ENCODE measurements around the gene CBFA2T3. TPM values are rescaled to one million over a fixed set of nuclear protein-coding genes. Genes with fewer than 3 reads are reported as not detected.

The CBFA2T3 gene
- total and polyA plus RNA-seq, 2 of the 8 experiments (the other 6 are each of a cell fraction or from before 2014, with no cell fraction given): 0.51 to 1.3 TPM

- Histone ChIP-seq H4K20me1 (replicated peaks in 1 of 2; ENCODE audit: control insufficient read depth in 1 of 2, insufficient read depth in 2 of 2, low read length in 2 of 2) (no peaks in the 10 kb centered on the region), H3K79me1 (ENCODE audit: low read depth, low read length) (no peaks in the 10 kb centered on the region; the same call in 1 of the 2 replicates), H3K56ac (replicated peaks; ENCODE audit: insufficient read length, low read depth, low read length) (no peak overlapping the region), H2AK5ac (ENCODE audit: low read depth, low read length) (no peak overlapping the region), H3K23ac (ENCODE audit: insufficient read length) (no peak overlapping the region), H3K4ac (replicated peaks; ENCODE audit: insufficient read length, low read depth, low read length) (no peak overlapping the region), H3K4me2 (ENCODE audit: insufficient read depth in 1 of 2, low read depth in 2 of 2, low read length in 2 of 2) (no peak overlapping the region), H3K23me2 (ENCODE audit: low read depth, low read length) (peaks cover 1% of the 10 kb centered on the region; the same call in 1 of the 2 replicates), H3K4me3 (ENCODE audit: extremely low read depth in 1 of 4, insufficient read depth in 2 of 4, low read depth in 3 of 4, low read length in 4 of 4) (no peak overlapping the region), H3K18ac (ENCODE audit: extremely low read depth, low read length) (no peak overlapping the region), H2AFZ (ENCODE audit: low read length) (no peak overlapping the region), H3K79me2 (ENCODE audit: control insufficient read depth in 1 of 2, insufficient read depth in 2 of 2, low read length in 2 of 2) (no peaks in the 10 kb centered on the region), H2BK120ac (replicated peaks; ENCODE audit: low read depth, low read length) (no peak overlapping the region), H3K27me3 (replicated peaks in 1 of 4; ENCODE audit: control insufficient read depth in 3 of 4, extremely low read depth in 1 of 4, insufficient read depth in 3 of 4, low read length in 3 of 4) (no peaks in the 10 kb centered on the region), H4K8ac (ENCODE audit: extremely low read depth, insufficient read depth, low read length) (no peak overlapping the region), H3K27ac (ENCODE audit: low read depth, low read length) (no peak overlapping the region), H2BK20ac (ENCODE audit: low read length) (no peak overlapping the region), H3K36me3 (ENCODE audit: control insufficient read depth in 2 of 4, insufficient read depth in 4 of 4, low read length in 3 of 4) (no peaks in the 10 kb centered on the region), H4K91ac (replicated peaks; ENCODE audit: insufficient read length, low read length) (no peak overlapping the region), H3K9ac (replicated peaks in 1 of 4; ENCODE audit: extremely low read depth in 1 of 4, low read depth in 3 of 4, low read length in 3 of 4) (no peak overlapping the region), H2BK12ac (ENCODE audit: low read depth, low read length) (peak overlapping the region; percentile 60; the same call in 1 of the 2 replicates), H2BK15ac (ENCODE audit: low read length) (peak overlapping the region; percentile 9; the same call in 1 of the 2 replicates), H3K9me3 (ENCODE audit: insufficient read depth in 2 of 2, low read depth in 1 of 2, low read length in 1 of 2) (peaks cover 5 to 12% of the 10 kb centered on the region in 2 experiments; a peak in 1 of 4 replicates), H3K4me1 (replicated peaks in 1 of 4; ENCODE audit: control insufficient read depth in 3 of 4, insufficient read depth in 4 of 4, low read length in 3 of 4) (peaks cover 0 to 2% (median 0%) of the 10 kb centered on the region in 4 experiments; a peak in 3 of 7 replicates), H4K5ac (ENCODE audit: insufficient read length, low read depth, low read length) (no peak overlapping the region), H2BK5ac (ENCODE audit: low read depth, low read length) (0 out of 2 replicates have a peak overlapping the region, but pooled peaks have one; percentile 35), H3K14ac (ENCODE audit: insufficient read length) (no peak overlapping the region)
- WGBS, 2 experiments (ENCODE audit: extremely low coverage in 1 of 2, insufficient coverage in 1 of 2, insufficient read length in 1 of 2, insufficient replicate concordance in 2 of 2, low coverage in 1 of 2, low lambda C conversion rate in 2 of 2, missing lambda C conversion rate in 1 of 2): 89% methylated on average over 20 of the region's 25 CpGs; no CpG with 5 or more reads in 1 of the 2 experiments
- FAIRE-seq: no peak
- POLR2A ChIA-PET (ENCODE audit: partially characterized antibody): no interaction called here
- CTCF ChIA-PET (ENCODE audit: partially characterized antibody): interaction anchor here (1.4 kb wide), 1 partner anchor 156 kb away, joined by 4 read pairs; no protein-coding TSS in a partner anchor
- DNase-seq (ENCODE audit: low read depth in 1 of 2, low spot score in 2 of 2): no peak
- TF ChIP-seq BCL11A (IDR thresholded peaks at IDR 0.05; ENCODE audit: low read depth in 2 of 2, low read length in 2 of 2) (no peak), BACH1 (IDR thresholded peaks at IDR 0.05; ENCODE audit: low read length) (no peak), HDAC6 (IDR thresholded peaks at IDR 0.05; ENCODE audit: low read depth, low read length) (no peak), HDAC2 (IDR thresholded peaks at IDR 0.05; ENCODE audit: borderline replicate concordance in 1 of 2, low read depth in 2 of 2, low read length in 2 of 2) (no peak), SIX5 (IDR thresholded peaks at IDR 0.05; ENCODE audit: low read depth, low read length) (no peak), CHD1 (IDR thresholded peaks at IDR 0.05; ENCODE audit: low read depth, low read length) (no peak), SP1 (IDR thresholded peaks at IDR 0.05; ENCODE audit: low read depth, low read length) (no peak), POLR2AphosphoS5 (IDR thresholded peaks at IDR 0.05; ENCODE audit: low read depth, low read length) (no peak), KDM1A (IDR thresholded peaks at IDR 0.05; ENCODE audit: borderline replicate concordance, low read length) (no peak), MAFK (IDR thresholded peaks at IDR 0.05; ENCODE audit: low read depth, low read length) (no peak), CHD2 (IDR thresholded peaks at IDR 0.05; ENCODE audit: low read length) (no peak), KDM4A (IDR thresholded peaks at IDR 0.05; ENCODE audit: low read depth, low read length, severe bottlenecking) (no peak), TCF12 (IDR thresholded peaks at IDR 0.05; ENCODE audit: low read depth, low read length) (no peak), EGR1 (IDR thresholded peaks at IDR 0.05; ENCODE audit: borderline replicate concordance, low read depth, low read length) (no peak)
These were observed 40.7 kb upstream of the CBFA2T3 start for GRCh38 chr16:89017543-89018281.
